ENCODE measurements around the gene C15orf61. TPM values are rescaled to one million over a fixed set of nuclear protein-coding genes. Genes with fewer than 3 reads are reported as not detected.

Gene C15orf61
- total RNA-seq, 1 donor from 2014 or later, result 11.3 TPM

GRCh38 chr15:67563092-67563491, 42.2 kb downstream of the C15orf61 start:
- H3K27ac ChIP-seq, result no peak overlapping the region
- no peaks in the 10 kb centered on the region for H3K27me3 ChIP-seq
- peaks cover 2% of the 10 kb centered on the region for H3K9me3 ChIP-seq
- no peak for TF ChIP-seq CTCF (IDR thresholded peaks at IDR 0.05)
- TF ChIP-seq POLR2A (IDR thresholded peaks at IDR 0.05), result no peak
- no peak for TF ChIP-seq POLR2AphosphoS5 (IDR thresholded peaks at IDR 0.05; ENCODE audit: insufficient read depth in 1 of 2, low read depth in 1 of 2)
- no peaks in the 10 kb centered on the region for H3K4me1 ChIP-seq
- DNase-seq (ENCODE audit: extremely low spot score in 2 of 2), result no peak
- intact Hi-C loops (cut with DNase I), result no loop called here
- no peaks in the 10 kb centered on the region for H3K36me3 ChIP-seq
- H3K4me3 ChIP-seq, result no peak overlapping the region

GRCh38 chr15:67564021-67564967, 43.4 kb downstream of the C15orf61 start:
- no peak overlapping the region for H3K27ac ChIP-seq
- no peak overlapping the region for H3K4me3 ChIP-seq
- no peaks in the 10 kb centered on the region for H3K4me1 ChIP-seq
- no peak for TF ChIP-seq POLR2AphosphoS5 (IDR thresholded peaks at IDR 0.05; ENCODE audit: insufficient read depth in 1 of 2, low read depth in 1 of 2)
- no peak for TF ChIP-seq CTCF (IDR thresholded peaks at IDR 0.05)
- TF ChIP-seq POLR2A (IDR thresholded peaks at IDR 0.05), result no peak
- H3K36me3 ChIP-seq, result no peaks in the 10 kb centered on the region
- H3K9me3 ChIP-seq, result no peaks in the 10 kb centered on the region
- DNase-seq (ENCODE audit: extremely low spot score in 2 of 2), result no peak
- no peaks in the 10 kb centered on the region for H3K27me3 ChIP-seq
- intact Hi-C loops (cut with DNase I), result no loop called here

GRCh38 chr15:67564968-67565345, 44.0 kb downstream of the C15orf61 start:
- H3K36me3 ChIP-seq, result no peaks in the 10 kb centered on the region
- H3K4me1 ChIP-seq, result no peaks in the 10 kb centered on the region
- no peaks in the 10 kb centered on the region for H3K27me3 ChIP-seq
- H3K9me3 ChIP-seq, result no peaks in the 10 kb centered on the region
- DNase-seq (ENCODE audit: extremely low spot score in 2 of 2), result no peak
- no peak for TF ChIP-seq POLR2A (IDR thresholded peaks at IDR 0.05)
- intact Hi-C loops (cut with DNase I), result no loop called here
- H3K27ac ChIP-seq, result no peak overlapping the region
- no peak overlapping the region for H3K4me3 ChIP-seq

GRCh38 chr15:67569668-67570067, 48.7 kb downstream of the C15orf61 start:
- Histone ChIP-seq H3K4me3 (no peak overlapping the region), H3K36me3 (no peaks in the 10 kb centered on the region), H3K4me1 (no peaks in the 10 kb centered on the region), H3K27me3 (no peaks in the 10 kb centered on the region), H3K9me3 (no peaks in the 10 kb centered on the region), H3K27ac (no peak overlapping the region)
- TF ChIP-seq CTCF (IDR thresholded peaks at IDR 0.05) (no peak), POLR2A (IDR thresholded peaks at IDR 0.05) (no peak), POLR2AphosphoS5 (IDR thresholded peaks at IDR 0.05; ENCODE audit: insufficient read depth in 1 of 2, low read depth in 1 of 2) (no peak)
- DNase-seq (ENCODE audit: extremely low spot score in 2 of 2), result no peak
- intact Hi-C loops (cut with DNase I), result no loop called here

- Histone ChIP-seq H3K27ac (no peak overlapping the region), H3K36me3 (no peaks in the 10 kb centered on the region), H3K4me1 (no peaks in the 10 kb centered on the region), H3K27me3 (no peaks in the 10 kb centered on the region), H3K9me3 (no peaks in the 10 kb centered on the region), H3K4me3 (no peak overlapping the region)
- TF ChIP-seq CTCF (IDR thresholded peaks at IDR 0.05), result no peak
- no peak for TF ChIP-seq POLR2A (IDR thresholded peaks at IDR 0.05)
- TF ChIP-seq POLR2AphosphoS5 (IDR thresholded peaks at IDR 0.05; ENCODE audit: insufficient read depth in 1 of 2, low read depth in 1 of 2), result no peak
- DNase-seq (ENCODE audit: extremely low spot score in 2 of 2), result no peak
- intact Hi-C loops (cut with DNase I), result no loop called here
Measured at GRCh38 chr15:67570875-67571647, 50.1 kb downstream of the C15orf61 start.

Data from vagina (tissue), 2 donors.